ENCODE results near the gene SSBP1. TPM values are rescaled to one million over a fixed set of nuclear protein-coding genes. Genes with fewer than 3 reads are reported as not detected.
"Not testable (repeated sequence)": the region's sequence is repeated elsewhere in the genome, so short reads cannot be mapped to it uniquely, and the experiment has no call there.

Gene SSBP1
- total RNA-seq, 1 donor from 2014 or later: 84.2 TPM

DNA sequence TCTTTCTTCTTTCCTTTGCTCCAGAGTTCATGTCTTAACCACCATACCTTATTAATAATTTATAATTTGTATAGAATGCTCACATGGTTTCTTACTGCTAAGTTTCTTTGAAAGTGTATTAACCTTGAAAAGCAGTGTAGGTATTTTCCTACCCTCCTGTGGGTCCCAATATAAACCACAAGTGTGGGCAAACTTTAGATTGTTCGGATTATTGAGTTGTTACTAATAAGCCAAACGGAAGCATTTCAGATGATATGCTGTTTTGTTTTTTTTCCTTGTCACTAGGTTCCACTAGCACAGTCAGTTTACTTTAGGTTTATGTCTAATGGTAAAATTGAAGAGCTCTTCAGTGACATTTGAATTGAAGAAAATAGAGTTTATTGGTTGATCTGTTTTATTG is 10.2 kb downstream of the SSBP1 start:
- intact Hi-C loops (cut with DNase I): no loop called here

DNA sequence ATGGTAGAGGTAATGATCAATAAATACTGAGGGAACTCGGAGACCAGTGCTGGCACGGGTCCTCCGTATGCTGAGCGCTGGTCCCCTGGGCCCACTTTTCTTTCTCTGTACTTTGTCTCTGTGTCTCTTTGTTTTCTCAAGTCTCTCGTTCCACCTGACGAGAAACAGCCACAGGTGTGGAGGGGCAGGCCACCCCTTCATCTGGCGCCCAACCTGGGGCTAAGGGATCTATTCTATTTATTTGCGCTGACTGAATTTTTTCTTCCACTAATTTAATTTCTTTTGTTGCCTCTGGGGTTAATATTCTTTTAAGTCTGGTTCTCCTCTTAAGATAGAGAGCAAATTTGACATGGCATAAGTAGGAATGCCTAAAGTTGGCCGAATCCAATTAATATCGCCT is 13.7 kb downstream of the SSBP1 start:
- intact Hi-C loops (cut with DNase I): not testable (repeated sequence)

More for the DNA sequence above, 10.2 kb downstream of the SSBP1 start:
- no peak for DNase-seq (ENCODE audit: low spot score)

DNA sequence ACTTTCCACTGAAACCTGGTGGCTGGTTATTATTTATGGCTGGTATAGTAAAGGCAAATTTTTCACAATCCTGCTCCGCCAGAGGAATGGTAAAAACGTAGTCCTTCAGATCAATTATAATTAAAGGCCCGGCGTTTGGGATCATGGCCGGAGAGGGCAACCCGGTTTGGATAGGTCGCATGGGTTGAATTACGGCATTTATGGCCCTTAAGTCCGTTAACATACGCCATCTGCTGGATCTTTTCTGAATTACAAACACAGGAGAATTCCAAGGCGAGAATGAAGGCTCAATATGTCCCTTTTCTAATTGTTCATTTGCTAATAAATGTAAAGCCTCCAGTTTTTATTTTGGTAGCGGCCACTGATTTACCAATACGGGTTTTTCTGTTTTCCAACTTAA is 14.5 kb downstream of the SSBP1 start:
- no peak for DNase-seq (ENCODE audit: low spot score)

More for the DNA sequence above, 13.7 kb downstream of the SSBP1 start:
- not testable (repeated sequence) for DNase-seq (ENCODE audit: low spot score)

GRCh38 chr7:141754939-141755338 is 16.8 kb downstream of the SSBP1 start:
- intact Hi-C loops (cut with DNase I): no loop called here

More for the DNA sequence above, 14.5 kb downstream of the SSBP1 start:
- intact Hi-C loops (cut with DNase I): no loop called here

GRCh38 chr7:141763797-141764196 is 25.6 kb downstream of the SSBP1 start, which contains the start of gene TAS2R3:
TAS2R3 (plus strand) TSS chr7:141764097; CDS start chr7:141764159, 62 bp downstream.
- DNase-seq (ENCODE audit: low spot score): no peak
- intact Hi-C loops (cut with DNase I): no loop called here

More at GRCh38 chr7:141754939-141755338, 16.8 kb downstream of the SSBP1 start:
- no peak for DNase-seq (ENCODE audit: low spot score)

GRCh38 chr7:141770083-141770583 is 32.0 kb downstream of the SSBP1 start:
- intact Hi-C loops (cut with DNase I); DNase-seq (ENCODE audit: low spot score): not testable (repeated sequence)

DNA sequence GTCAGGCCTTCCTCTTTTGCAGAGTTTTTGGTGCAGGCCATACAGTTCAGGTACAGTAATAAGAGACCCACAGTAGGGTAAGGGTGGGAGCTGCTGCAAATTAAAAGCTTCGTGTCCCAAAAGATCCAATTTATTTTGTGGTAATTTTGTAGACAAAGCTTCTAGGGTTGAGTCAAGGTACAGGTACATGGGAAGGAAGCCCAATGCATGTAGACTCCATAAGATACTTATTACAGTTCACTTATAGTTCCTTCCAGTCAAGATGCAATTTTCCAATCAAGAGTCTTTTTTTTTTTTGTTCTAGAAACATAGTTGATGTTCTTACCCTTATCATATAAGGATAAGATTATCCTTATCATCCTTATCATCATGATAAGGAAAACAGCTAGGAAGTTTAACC is 38.2 kb downstream of the SSBP1 start, which contains the start of gene TAS2R4:
TSS of gene TAS2R4 (plus strand) at position 301 of the 400 bp plus-strand sequence. CDS start 1,815 bp downstream, outside the sequence.
- DNase-seq (ENCODE audit: low spot score): no peak
- intact Hi-C loops (cut with DNase I): no loop called here

GRCh38 chr7:141785706-141786552 is 47.8 kb downstream of the SSBP1 start:
- intact Hi-C loops (cut with DNase I): no loop called here

GRCh38 chr7:141788296-141788695 is 50.1 kb downstream of the SSBP1 start:
- intact Hi-C loops (cut with DNase I): no loop called here

More at GRCh38 chr7:141785706-141786552, 47.8 kb downstream of the SSBP1 start:
- DNase-seq (ENCODE audit: low spot score): no peak

DNA sequence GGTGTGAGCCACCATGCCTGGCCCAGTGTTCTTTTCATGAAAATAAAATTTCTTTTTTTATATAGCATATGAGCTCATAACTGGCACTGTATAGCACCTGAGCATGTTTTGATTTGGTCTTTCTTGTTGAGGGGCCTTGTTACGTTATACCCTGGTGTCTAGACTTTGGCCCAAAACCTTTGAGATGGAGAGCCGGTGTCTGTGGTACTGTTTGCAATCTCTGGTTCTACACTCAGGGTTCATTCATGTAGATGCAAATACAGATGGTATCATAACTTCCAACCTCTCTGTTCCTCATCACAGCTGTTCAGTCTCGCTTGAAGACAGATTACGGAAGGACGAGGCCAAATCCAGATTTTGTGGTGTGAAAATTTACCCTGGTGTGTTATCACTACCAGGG is 51.8 kb downstream of the SSBP1 start, which contains the start of gene TAS2R5:
TSS of gene TAS2R5 (plus strand) at position 301 of the 400 bp plus-strand sequence. CDS start 145 bp downstream, outside the sequence.
- intact Hi-C loops (cut with DNase I): no loop called here
- DNase-seq (ENCODE audit: low spot score): no peak

More at GRCh38 chr7:141788296-141788695, 50.1 kb downstream of the SSBP1 start:
- no peak for DNase-seq (ENCODE audit: low spot score)

GRCh38 chr7:141792526-141792925 is 54.4 kb downstream of the SSBP1 start:
- no peak for DNase-seq (ENCODE audit: low spot score)
- intact Hi-C loops (cut with DNase I): no loop called here

Other genes with a start within 250 kb of the SSBP1 start
- gene AGK, start 186.9 kb upstream of the SSBP1 start, total RNA-seq: 32.7 TPM
- 8.7 TPM for gene DENND11, start 36.2 kb upstream of the SSBP1 start, total RNA-seq
- gene WEE2, start 30.0 kb upstream of the SSBP1 start, total RNA-seq: not detected
- 0.35 TPM for gene TAS2R3, start 25.7 kb downstream of the SSBP1 start, total RNA-seq
- 0.54 TPM for gene TAS2R4, start 38.3 kb downstream of the SSBP1 start, total RNA-seq
- gene TAS2R5, start 51.9 kb downstream of the SSBP1 start, total RNA-seq: 0.40 TPM
- not detected for gene PRSS37, start 103.1 kb downstream of the SSBP1 start, total RNA-seq
- not detected for gene OR9A4, start 178.0 kb downstream of the SSBP1 start, total RNA-seq
- 1.6 TPM for gene CLEC5A, start 208.6 kb downstream of the SSBP1 start, total RNA-seq
- not detected for gene TAS2R38, start 235.4 kb downstream of the SSBP1 start, total RNA-seq